Liver (tissue), 3 donors: ENCODE data around the gene TMIE.

Source experiments
- CTCF ChIP-seq: fragments of 150-350 bp; IDR thresholded peaks from 2 replicates; pipeline ENCODE4 v1.5.1; 2017; ENCODE audit warnings: improper control_type of control experiment, low read depth, low read length; ENCODE audit not compliant: missing input control
- HNF4G ChIP-seq: IDR thresholded peaks from 2 replicates; pipeline ENCODE4 v1.6.1; 2016; ENCODE audit warnings: antibody characterized with exemption
- donor health status: healthy.
- donor health status: healthy.

- no peak for TF ChIP-seq HNF4G
- TF ChIP-seq CTCF: no peak
These were observed 21.3 kb downstream of the TMIE start for GRCh38 chr3:46722443-46722842.
